Measurements from ENCODE around the gene PIGX.

- TF ChIP-seq EZH2 (IDR thresholded peaks at IDR 0.05; ENCODE audit: borderline replicate concordance, insufficient read depth, low read length, poor library complexity, severe bottlenecking): no peak
- no peak for TF ChIP-seq EP300 (conservative IDR thresholded peaks at IDR 0.05; ENCODE audit: poor library complexity, severe bottlenecking)
- TF ChIP-seq, protein P1, sequence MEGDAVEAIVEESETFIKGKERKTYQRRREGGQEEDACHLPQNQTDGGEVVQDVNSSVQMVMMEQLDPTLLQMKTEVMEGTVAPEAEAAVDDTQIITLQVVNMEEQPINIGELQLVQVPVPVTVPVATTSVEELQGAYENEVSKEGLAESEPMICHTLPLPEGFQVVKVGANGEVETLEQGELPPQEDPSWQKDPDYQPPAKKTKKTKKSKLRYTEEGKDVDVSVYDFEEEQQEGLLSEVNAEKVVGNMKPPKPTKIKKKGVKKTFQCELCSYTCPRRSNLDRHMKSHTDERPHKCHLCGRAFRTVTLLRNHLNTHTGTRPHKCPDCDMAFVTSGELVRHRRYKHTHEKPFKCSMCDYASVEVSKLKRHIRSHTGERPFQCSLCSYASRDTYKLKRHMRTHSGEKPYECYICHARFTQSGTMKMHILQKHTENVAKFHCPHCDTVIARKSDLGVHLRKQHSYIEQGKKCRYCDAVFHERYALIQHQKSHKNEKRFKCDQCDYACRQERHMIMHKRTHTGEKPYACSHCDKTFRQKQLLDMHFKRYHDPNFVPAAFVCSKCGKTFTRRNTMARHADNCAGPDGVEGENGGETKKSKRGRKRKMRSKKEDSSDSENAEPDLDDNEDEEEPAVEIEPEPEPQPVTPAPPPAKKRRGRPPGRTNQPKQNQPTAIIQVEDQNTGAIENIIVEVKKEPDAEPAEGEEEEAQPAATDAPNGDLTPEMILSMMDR (IDR thresholded peaks at IDR 0.05; ENCODE audit: poor library complexity, severe bottlenecking): no peak
- TF ChIP-seq, protein P2, sequence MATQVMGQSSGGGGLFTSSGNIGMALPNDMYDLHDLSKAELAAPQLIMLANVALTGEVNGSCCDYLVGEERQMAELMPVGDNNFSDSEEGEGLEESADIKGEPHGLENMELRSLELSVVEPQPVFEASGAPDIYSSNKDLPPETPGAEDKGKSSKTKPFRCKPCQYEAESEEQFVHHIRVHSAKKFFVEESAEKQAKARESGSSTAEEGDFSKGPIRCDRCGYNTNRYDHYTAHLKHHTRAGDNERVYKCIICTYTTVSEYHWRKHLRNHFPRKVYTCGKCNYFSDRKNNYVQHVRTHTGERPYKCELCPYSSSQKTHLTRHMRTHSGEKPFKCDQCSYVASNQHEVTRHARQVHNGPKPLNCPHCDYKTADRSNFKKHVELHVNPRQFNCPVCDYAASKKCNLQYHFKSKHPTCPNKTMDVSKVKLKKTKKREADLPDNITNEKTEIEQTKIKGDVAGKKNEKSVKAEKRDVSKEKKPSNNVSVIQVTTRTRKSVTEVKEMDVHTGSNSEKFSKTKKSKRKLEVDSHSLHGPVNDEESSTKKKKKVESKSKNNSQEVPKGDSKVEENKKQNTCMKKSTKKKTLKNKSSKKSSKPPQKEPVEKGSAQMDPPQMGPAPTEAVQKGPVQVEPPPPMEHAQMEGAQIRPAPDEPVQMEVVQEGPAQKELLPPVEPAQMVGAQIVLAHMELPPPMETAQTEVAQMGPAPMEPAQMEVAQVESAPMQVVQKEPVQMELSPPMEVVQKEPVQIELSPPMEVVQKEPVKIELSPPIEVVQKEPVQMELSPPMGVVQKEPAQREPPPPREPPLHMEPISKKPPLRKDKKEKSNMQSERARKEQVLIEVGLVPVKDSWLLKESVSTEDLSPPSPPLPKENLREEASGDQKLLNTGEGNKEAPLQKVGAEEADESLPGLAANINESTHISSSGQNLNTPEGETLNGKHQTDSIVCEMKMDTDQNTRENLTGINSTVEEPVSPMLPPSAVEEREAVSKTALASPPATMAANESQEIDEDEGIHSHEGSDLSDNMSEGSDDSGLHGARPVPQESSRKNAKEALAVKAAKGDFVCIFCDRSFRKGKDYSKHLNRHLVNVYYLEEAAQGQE (IDR thresholded peaks at IDR 0.05; ENCODE audit: borderline replicate concordance): no peak
- no peak for TF ChIP-seq POLR2AphosphoS5 (IDR thresholded peaks at IDR 0.05)
- TF ChIP-seq RAD21 (conservative IDR thresholded peaks at IDR 0.05): no peak
- TF ChIP-seq TAF1 (IDR thresholded peaks at IDR 0.05; ENCODE audit: low read depth): no peak
- TF ChIP-seq MXI1 (conservative IDR thresholded peaks at IDR 0.05; ENCODE audit: poor library complexity, severe bottlenecking): no peak
These were observed 5.8 kb upstream of the PIGX start for GRCh38 chr3:196706327-196706726.

Measured in neural cell (in vitro differentiated cells).